Motor neuron (in vitro differentiated cells): ENCODE data around the gene SLC7A8. TPM values are rescaled to one million over a fixed set of nuclear protein-coding genes. Genes with fewer than 3 reads are reported as not detected.
A peak's percentile ranks its signal among the peaks of the same experiment; 100 is the strongest.

Source experiments
- ATAC-seq, 8 experiments: fragments of 200-7000 bp; cut with Tn5 transposase; replicated peaks in 6 of 8; 2 replicates each; pipeline ENCODE4 v1.8.0; 2021; ENCODE audit warnings: mild to moderate bottlenecking in 8 of 8, moderate library complexity in 8 of 8
- H3K27ac ChIP-seq, 2 donors: fragments of 250-450 bp; sonication (Bioruptor Pico); 2 replicates each; pipeline ENCODE4 v1.9.0; 2021; ENCODE audit warnings: antibody characterized with exemption in 2 of 2, mild to moderate bottlenecking in 2 of 2, moderate library complexity in 1 of 2
- H3K4me1 ChIP-seq, 2 donors: fragments of 250-450 bp; sonication (Bioruptor Pico); replicated peaks in 1 of 2; 2 replicates each; pipeline ENCODE4 v1.6.1; 2021; ENCODE audit warnings: antibody characterized with exemption in 2 of 2, mild to moderate bottlenecking in 2 of 2, moderate library complexity in 1 of 2
- H3K4me3 ChIP-seq, 5 donors: fragments of 250-450 bp; sonication (Bioruptor Pico); 2 replicates each; pipeline ENCODE4 v1.9.0; 2021; ENCODE audit warnings: antibody characterized with exemption in 5 of 5, mild to moderate bottlenecking in 5 of 5, moderate library complexity in 4 of 5
- WGBS, 10 experiments: fragments of 450-650 bp; shearing (Covaris generic); methylation state at CpG; one replicate each; pipeline ENCODE4 v1.0.0; 2022; 5-methylcytosine and 5-hydroxymethylcytosine counted together
- in situ Hi-C, 9 experiments: fragments of 400-800 bp; cut with MboI; loops; one replicate each; pipeline ENCODE4 v1.15.0; 2021; ENCODE audit warnings: low sequenced_read_pairs in 9 of 9, low pct_unique_long_range_greater_than_20kb in 2 of 9; ENCODE audit not compliant: unreplicated experiment in 9 of 9
- total RNA-seq, 8 experiments: library from RNA; unstranded; fragments of 300-600 nt; gene quantifications; 2 replicates each; pipeline versions ENCODE4 v1.2.3 to v1.2.4, GENCODE V29; 2022

Gene SLC7A8
- total RNA-seq, 8 experiments from 2014 or later = 0.96 to 55.9 (median 3.4) TPM

GRCh38 chr14:23132970-23133369 lies 50.5 kb downstream of the SLC7A8 start:
- Histone ChIP-seq H3K27ac (no peak overlapping the region), H3K4me1 (no peaks in the 10 kb centered on the region), H3K4me3 (no peak overlapping the region)
- in situ Hi-C loops = no loop called here
- no peak for ATAC-seq
- 42 to 100% (median 87%) methylated on average over 1 to 7 of the region's 8 CpGs; no CpG with 5 or more reads in 1 of the 10 experiments for WGBS, 10 experiments

- no peak overlapping the region for H3K27ac ChIP-seq
- H3K4me3 ChIP-seq = no peak overlapping the region
- in situ Hi-C loops = no loop called here
- WGBS, 10 experiments = 82 to 100% (median 100%) methylated on average over 1 to 4 of the region's 5 CpGs; no CpG with 5 or more reads in 7 of the 10 experiments
- no peaks in the 10 kb centered on the region for H3K4me1 ChIP-seq
- no peak for ATAC-seq
These were observed 52.0 kb downstream of the SLC7A8 start for GRCh38 chr14:23131482-23131881.

DNA sequence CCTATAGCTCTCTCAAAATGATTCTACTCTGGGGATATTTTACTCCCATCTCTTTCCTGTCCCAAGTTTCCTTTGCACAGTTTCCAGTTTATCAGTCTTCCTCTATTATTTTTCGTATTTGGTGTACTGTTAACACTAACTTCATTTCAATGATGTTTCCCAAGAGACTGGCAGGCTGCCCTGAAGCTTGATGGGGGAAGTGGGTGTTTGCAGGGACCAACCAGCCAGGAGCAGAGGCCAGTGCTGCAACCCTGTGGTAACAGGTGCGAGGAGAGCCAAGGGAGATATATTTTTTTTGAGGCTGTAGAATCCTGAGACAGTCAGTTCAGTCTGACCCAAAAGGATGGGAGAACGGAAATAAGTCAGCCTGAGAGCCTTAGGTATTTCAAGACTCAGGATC lies 52.6 kb downstream of the SLC7A8 start:
- in situ Hi-C loops = no loop called here
- Histone ChIP-seq H3K4me3 (no peak overlapping the region), H3K27ac (no peak overlapping the region), H3K4me1 (no peaks in the 10 kb centered on the region)
- peak in 1 of 8 experiments; percentile 50 for ATAC-seq
- WGBS, 10 experiments = 29 to 82% (median 67%) methylated on average over 1 to 3 of the region's 3 CpGs; no CpG with 5 or more reads in 1 of the 10 experiments

- ATAC-seq = peak in 1 of 8 experiments; percentile 22
- in situ Hi-C loops = loop anchor here in 4 of 9 experiments (10.0 kb wide), 1 partner anchor 55 kb away; the partner anchor contains the start of gene SLC7A8 (in 4 of the 4)
- 70 to 100% (median 90%) methylated on average over 2 to 5 of the region's 7 CpGs for WGBS, 10 experiments
- Histone ChIP-seq H3K27ac (no peak overlapping the region), H3K4me3 (no peak overlapping the region), H3K4me1 (no peaks in the 10 kb centered on the region)
These were observed 53.6 kb downstream of the SLC7A8 start for GRCh38 chr14:23129759-23130316.

- WGBS, 10 experiments = 60 to 100% (median 88%) methylated on average over 1 to 6 of the region's 7 CpGs; no CpG with 5 or more reads in 1 of the 10 experiments
- no peak overlapping the region for H3K4me3 ChIP-seq
- in situ Hi-C loops = loop anchor here in 4 of 9 experiments (10.0 kb wide), 1 partner anchor 56 kb away; the partner anchor contains the start of gene SLC7A8 (in 4 of the 4)
- no peak for ATAC-seq
- no peak overlapping the region for H3K27ac ChIP-seq
- H3K4me1 ChIP-seq = no peaks in the 10 kb centered on the region
These were observed 54.3 kb downstream of the SLC7A8 start for GRCh38 chr14:23128969-23129758.

DNA sequence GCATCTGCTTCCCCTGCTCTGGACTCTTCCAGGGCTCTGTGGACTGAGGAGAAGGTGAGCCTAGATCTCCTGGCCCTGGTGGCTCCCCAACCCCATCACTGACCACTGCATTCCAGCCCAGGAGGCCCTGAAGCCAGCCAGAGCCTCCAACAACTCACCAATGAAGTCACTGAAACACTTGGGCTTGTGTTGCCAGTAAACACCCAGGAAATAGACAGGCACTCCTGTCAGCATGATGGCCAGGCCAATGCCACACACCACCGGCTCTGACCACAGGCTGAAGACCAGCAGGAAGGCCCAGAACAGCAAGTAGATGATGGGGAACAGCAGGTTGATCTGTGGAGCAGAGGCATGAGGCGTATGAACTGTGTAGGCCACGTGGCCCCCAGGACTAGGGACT lies 55.6 kb downstream of the SLC7A8 start:
- in situ Hi-C loops = loop anchor here in 4 of 9 experiments (10.0 kb wide), 1 partner anchor 57 kb away; the partner anchor contains the start of gene SLC7A8 (in 4 of the 4)
- H3K4me1 ChIP-seq = no peaks in the 10 kb centered on the region
- H3K27ac ChIP-seq = no peak overlapping the region
- H3K4me3 ChIP-seq = no peak overlapping the region
- WGBS, 10 experiments = 93 to 100% methylated on average over 2 of the region's 3 CpGs; no CpG with 5 or more reads in 8 of the 10 experiments
- no peak for ATAC-seq

GRCh38 chr14:23126548-23127278 lies 56.7 kb downstream of the SLC7A8 start:
- no peak for ATAC-seq
- in situ Hi-C loops = loop anchor here in 4 of 9 experiments (10.0 kb wide), 1 partner anchor 58 kb away; the partner anchor contains the start of gene SLC7A8 (in 4 of the 4)
- H3K27ac ChIP-seq = no peak overlapping the region
- H3K4me3 ChIP-seq = no peak overlapping the region
- peaks cover 0 to under 1% of the 10 kb centered on the region in 2 donors for H3K4me1 ChIP-seq
- 67 to 96% (median 83%) methylated on average over 1 to 4 of the region's 8 CpGs; no CpG with 5 or more reads in 7 of the 10 experiments for WGBS, 10 experiments

GRCh38 chr14:23125933-23126524 lies 57.4 kb downstream of the SLC7A8 start:
- in situ Hi-C loops = loop anchor here in 4 of 9 experiments (10.0 kb wide), 1 partner anchor 59 kb away; the partner anchor contains the start of gene SLC7A8 (in 4 of the 4)
- H3K4me1 ChIP-seq = peaks cover 6 to 7% of the 10 kb centered on the region in 2 donors
- ATAC-seq = no peak
- WGBS, 10 experiments = 36 to 77% (median 49%) methylated on average over 2 to 4 of the region's 9 CpGs; no CpG with 5 or more reads in 7 of the 10 experiments
- no peak overlapping the region for H3K27ac ChIP-seq
- no peak overlapping the region for H3K4me3 ChIP-seq

DNA sequence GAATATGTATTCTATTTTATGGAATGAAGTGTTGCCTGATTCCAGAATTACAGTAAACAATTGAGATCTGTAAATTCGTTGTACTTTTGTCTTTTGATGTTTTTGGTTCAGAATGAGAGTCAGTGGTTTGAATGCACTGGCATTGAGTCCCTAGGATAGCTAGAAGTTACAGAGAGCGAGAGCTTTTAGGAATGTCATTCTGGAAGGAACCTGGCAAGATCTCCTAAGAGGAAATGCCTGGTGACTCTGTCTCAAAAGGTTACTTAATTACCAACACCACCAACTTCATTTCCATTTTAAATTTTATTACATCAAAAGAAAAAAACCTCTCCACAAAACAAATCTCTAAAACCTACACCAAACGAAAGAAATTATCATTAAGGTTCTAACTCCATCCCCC lies 58.4 kb downstream of the SLC7A8 start:
- no peak overlapping the region for H3K4me3 ChIP-seq
- no peak for ATAC-seq
- WGBS, 10 experiments = 2 to 89% (median 54%) methylated on average over 1 to 3 of the region's 3 CpGs; no CpG with 5 or more reads in 1 of the 10 experiments
- H3K27ac ChIP-seq = no peak overlapping the region
- in situ Hi-C loops = loop anchor here in 4 of 9 experiments (10.0 kb wide), 1 partner anchor 60 kb away; the partner anchor contains the start of gene SLC7A8 (in 4 of the 4)
- H3K4me1 ChIP-seq = peaks cover 6 to 7% of the 10 kb centered on the region in 2 donors

DNA sequence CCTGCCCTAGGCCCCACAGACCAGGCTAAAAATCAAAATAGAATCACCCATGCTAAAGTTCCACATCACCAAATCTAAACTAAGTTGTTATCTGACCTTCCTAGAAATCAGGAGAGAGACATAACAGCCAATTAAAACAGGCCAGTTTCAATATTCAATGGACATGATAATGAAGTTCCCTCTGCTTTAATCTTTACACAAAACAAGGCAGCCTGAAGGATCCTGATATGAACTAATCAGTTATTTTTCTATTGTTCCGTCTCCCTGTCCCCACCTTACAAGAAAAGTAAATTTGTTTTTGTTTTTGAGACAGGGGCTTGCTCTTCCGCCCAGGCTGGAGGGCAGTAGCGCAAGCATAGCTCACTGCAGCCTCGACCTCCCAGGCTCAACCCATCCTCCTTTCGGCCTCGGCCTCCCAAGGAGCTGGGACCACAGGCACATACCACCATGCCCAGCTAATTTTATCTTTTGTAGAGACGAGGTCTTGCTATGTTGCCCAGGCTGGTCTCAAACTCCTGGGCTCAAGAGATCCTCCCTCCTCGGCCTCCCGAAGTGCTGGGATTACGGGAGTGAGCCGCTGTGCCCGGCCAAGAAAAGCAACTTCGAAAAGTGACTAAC lies 59.0 kb downstream of the SLC7A8 start:
- peaks cover 6 to 7% of the 10 kb centered on the region in 2 donors for H3K4me1 ChIP-seq
- no peak for ATAC-seq
- no peak overlapping the region for H3K27ac ChIP-seq
- H3K4me3 ChIP-seq = no peak overlapping the region
- in situ Hi-C loops = loop anchor here in 5 of 9 experiments (5.0 to 10.0 kb wide), 2 partner anchors 58 to 60 kb away; partner anchors contain the start of gene SLC7A8 (in 5 of the 5)
- WGBS, 10 experiments = 61 to 95% (median 86%) methylated on average over 3 to 13 of the region's 13 CpGs; no CpG with 5 or more reads in 3 of the 10 experiments

- 30 to 100% (median 40%) methylated on average over 1 to 4 of the region's 8 CpGs; no CpG with 5 or more reads in 3 of the 10 experiments for WGBS, 10 experiments
These were observed 60.0 kb downstream of the SLC7A8 start for GRCh38 chr14:23123419-23123818.

More at GRCh38 chr14:23123419-23123818, 60.0 kb downstream of the SLC7A8 start:
- peak in 3 of 8 experiments; percentile 15 to 58 (median 54) for ATAC-seq
- Histone ChIP-seq H3K27ac (no peak overlapping the region), H3K4me1 (peaks cover 6 to 7% of the 10 kb centered on the region in 2 donors), H3K4me3 (no peak overlapping the region)
- in situ Hi-C loops = loop anchor here in 5 of 9 experiments (5.0 to 10.0 kb wide), 2 partner anchors 59 to 61 kb away; partner anchors contain the start of gene SLC7A8 (in 5 of the 5)
